SK-N-SH treated with all-trans-retinoic acid at 6 μM for 48 hours (cell line): ENCODE data around the gene MTCL1.

Source experiments
- ATAC-seq: fragments of 200-7000 bp; cut with Tn5 transposase; 3 replicates; pipeline ENCODE4 v1.9.1; 2020; ENCODE audit warnings: mild to moderate bottlenecking, moderate library complexity
- CREB5 ChIP-seq: fragments of 250-450 bp; sonication (Bioruptor Pico); IDR thresholded peaks from 2 replicates; pipeline ENCODE4 v1.5.1; 2020; ENCODE audit warnings: low read depth, mild to moderate bottlenecking, moderate library complexity
- CSDC2 ChIP-seq: fragments of 250-450 bp; sonication (Bioruptor Pico); IDR thresholded peaks from 2 replicates; pipeline ENCODE4 v1.5.0; 2020; ENCODE audit warnings: mild to moderate bottlenecking, moderate library complexity
- ESRRG ChIP-seq: fragments of 250-450 bp; sonication (Bioruptor Pico); IDR thresholded peaks from 2 replicates; pipeline ENCODE4 v1.6.1; 2021; ENCODE audit warnings: mild to moderate bottlenecking
- GLIS3 ChIP-seq: fragments of 250-450 bp; sonication (Bioruptor Pico); IDR thresholded peaks from 2 replicates; pipeline ENCODE4 v1.5.0; 2020; ENCODE audit warnings: mild to moderate bottlenecking, moderate library complexity
- ISL1 ChIP-seq: fragments of 250-450 bp; sonication (Bioruptor Pico); IDR thresholded peaks from 2 replicates; pipeline ENCODE4 v2.1.2; 2022; ENCODE audit warnings: mild to moderate bottlenecking, moderate library complexity
- OSR1 ChIP-seq: fragments of 250-450 bp; sonication (Bioruptor Pico); IDR thresholded peaks from 2 replicates; pipeline ENCODE4 v1.8.0; 2022; ENCODE audit warnings: moderate library complexity, mild to moderate bottlenecking, inconsistent platforms
- POU6F1 ChIP-seq: fragments of 250-450 bp; sonication (Bioruptor Pico); IDR thresholded peaks from 2 replicates; pipeline ENCODE4 v1.8.0; 2021; ENCODE audit warnings: low read depth, mild to moderate bottlenecking, moderate library complexity, borderline replicate concordance
- PPARA ChIP-seq: fragments of 250-450 bp; sonication (Bioruptor Pico); IDR thresholded peaks from 2 replicates; pipeline ENCODE4 v1.5.0; 2020; ENCODE audit warnings: mild to moderate bottlenecking, borderline replicate concordance
- RARB ChIP-seq: fragments of 250-450 bp; sonication (Bioruptor Pico); IDR thresholded peaks from 2 replicates; pipeline ENCODE4 v1.8.0; 2021; ENCODE audit warnings: mild to moderate bottlenecking, moderate library complexity
- SNAI2 ChIP-seq: fragments of 250-450 bp; sonication (Bioruptor Pico); IDR thresholded peaks from 2 replicates; pipeline ENCODE4 v1.5.0; 2020; ENCODE audit warnings: mild to moderate bottlenecking, moderate library complexity
- TOX ChIP-seq: fragments of 250-450 bp; sonication (Bioruptor Pico); IDR thresholded peaks from 2 replicates; pipeline ENCODE4 v1.8.0; 2021; ENCODE audit warnings: mild to moderate bottlenecking, moderate library complexity, borderline replicate concordance
- TSHZ2 ChIP-seq: fragments of 250-450 bp; sonication (Bioruptor Pico); IDR thresholded peaks from 2 replicates; pipeline ENCODE4 v1.5.0; 2020; ENCODE audit warnings: mild to moderate bottlenecking, moderate library complexity
- ZFP3 ChIP-seq: fragments of 250-450 bp; sonication (Bioruptor Pico); IDR thresholded peaks from 2 replicates; pipeline ENCODE4 v1.5.0; 2020; ENCODE audit warnings: mild to moderate bottlenecking, moderate library complexity
- ZFP30 ChIP-seq: fragments of 450-650 bp; formaldehyde crosslinking; IDR thresholded peaks from 2 replicates; pipeline ENCODE4 v1.5.0; 2022; ENCODE audit warnings: mild to moderate bottlenecking, moderate library complexity
- ZNF565 ChIP-seq: fragments of 450-650 bp; formaldehyde crosslinking; conservative IDR thresholded peaks from 2 replicates; pipeline ENCODE4 v1.5.0; 2020; ENCODE audit warnings: low read depth, mild to moderate bottlenecking, moderate library complexity
- ZNF70 ChIP-seq: fragments of 450-650 bp; formaldehyde crosslinking; IDR thresholded peaks from 2 replicates; pipeline ENCODE4 v1.5.0; 2020; ENCODE audit warnings: mild to moderate bottlenecking, moderate library complexity
- ZNF8 ChIP-seq: fragments of 450-650 bp; formaldehyde crosslinking; IDR thresholded peaks from 2 replicates; pipeline ENCODE4 v1.5.0; 2020; ENCODE audit warnings: mild to moderate bottlenecking, moderate library complexity

Gene MTCL1

GRCh38 chr18:8820396-8821082, 115.2 kb downstream of the MTCL1 start (continued):
- no peak for TF ChIP-seq POU6F1 (CRISPR knock-in tag)
- TF ChIP-seq PPARA (CRISPR knock-in tag): no peak
- TF ChIP-seq RARB (CRISPR knock-in tag): no peak
- no peak for TF ChIP-seq ZNF8 (CRISPR knock-in tag)
- TF ChIP-seq, all 23 proteins: peak for 0

- no peak for TF ChIP-seq GLIS3 (CRISPR knock-in tag)
- no peak for TF ChIP-seq OSR1 (CRISPR knock-in tag)
- ATAC-seq: no peak
Measured at GRCh38 chr18:8821083-8821465, 115.7 kb downstream of the MTCL1 start.

- no peak for TF ChIP-seq ESRRG (CRISPR knock-in tag)
- TF ChIP-seq PPARA (CRISPR knock-in tag): no peak
- no peak for TF ChIP-seq ZFP30 (CRISPR knock-in tag)
- no peak for TF ChIP-seq CSDC2
- no peak for TF ChIP-seq TOX (CRISPR knock-in tag)
- TF ChIP-seq OSR1 (CRISPR knock-in tag): no peak
- no peak for TF ChIP-seq ZNF565 (CRISPR knock-in tag)
- TF ChIP-seq ZNF8 (CRISPR knock-in tag): no peak
- TF ChIP-seq RARB (CRISPR knock-in tag): no peak
- TF ChIP-seq, all 23 proteins: peak for 0
- ATAC-seq: no peak
Measured at GRCh38 chr18:8821531-8821930, 116.2 kb downstream of the MTCL1 start.

- ATAC-seq: no peak
- TF ChIP-seq POU6F1 (CRISPR knock-in tag) (no peak), GLIS3 (CRISPR knock-in tag) (no peak)
Measured at GRCh38 chr18:8822643-8823042, 117.3 kb downstream of the MTCL1 start.

GRCh38 chr18:8823530-8823929, 118.2 kb downstream of the MTCL1 start:
- no peak for ATAC-seq
- no peak for TF ChIP-seq ZNF565 (CRISPR knock-in tag)
- TF ChIP-seq SNAI2 (CRISPR knock-in tag): no peak
- TF ChIP-seq ZFP3: no peak
- no peak for TF ChIP-seq GLIS3 (CRISPR knock-in tag)
- TF ChIP-seq ZNF70 (CRISPR knock-in tag): no peak
- no peak for TF ChIP-seq CREB5 (CRISPR knock-in tag)
- TF ChIP-seq POU6F1 (CRISPR knock-in tag): no peak
- TF ChIP-seq CSDC2: no peak
- no peak for TF ChIP-seq ISL1

GRCh38 chr18:8824846-8825245, 119.5 kb downstream of the MTCL1 start:
- ATAC-seq: no peak
- TF ChIP-seq TSHZ2 (no peak), SNAI2 (CRISPR knock-in tag) (no peak), RARB (CRISPR knock-in tag) (no peak), TOX (CRISPR knock-in tag) (no peak), ZNF8 (CRISPR knock-in tag) (no peak), GLIS3 (CRISPR knock-in tag) (no peak), ZNF70 (CRISPR knock-in tag) (no peak), ISL1 (no peak), ZFP30 (CRISPR knock-in tag) (no peak), CREB5 (CRISPR knock-in tag) (no peak), ZNF565 (CRISPR knock-in tag) (no peak), ZFP3 (no peak)
